NCI-H510A treated with DMSO at 0.1 percent for 48 hours (cell line): Measurements from ENCODE around the gene RAET1G.
"Not testable (repeated sequence)": the region's sequence is repeated elsewhere in the genome, so short reads cannot be mapped to it uniquely, and the experiment has no call there.

ENCODE experiments used
- DNase-seq: peaks from one replicate; lab custom pipeline; 2025; lab: John Stamatoyannopoulos, UW

Gene RAET1G

DNA sequence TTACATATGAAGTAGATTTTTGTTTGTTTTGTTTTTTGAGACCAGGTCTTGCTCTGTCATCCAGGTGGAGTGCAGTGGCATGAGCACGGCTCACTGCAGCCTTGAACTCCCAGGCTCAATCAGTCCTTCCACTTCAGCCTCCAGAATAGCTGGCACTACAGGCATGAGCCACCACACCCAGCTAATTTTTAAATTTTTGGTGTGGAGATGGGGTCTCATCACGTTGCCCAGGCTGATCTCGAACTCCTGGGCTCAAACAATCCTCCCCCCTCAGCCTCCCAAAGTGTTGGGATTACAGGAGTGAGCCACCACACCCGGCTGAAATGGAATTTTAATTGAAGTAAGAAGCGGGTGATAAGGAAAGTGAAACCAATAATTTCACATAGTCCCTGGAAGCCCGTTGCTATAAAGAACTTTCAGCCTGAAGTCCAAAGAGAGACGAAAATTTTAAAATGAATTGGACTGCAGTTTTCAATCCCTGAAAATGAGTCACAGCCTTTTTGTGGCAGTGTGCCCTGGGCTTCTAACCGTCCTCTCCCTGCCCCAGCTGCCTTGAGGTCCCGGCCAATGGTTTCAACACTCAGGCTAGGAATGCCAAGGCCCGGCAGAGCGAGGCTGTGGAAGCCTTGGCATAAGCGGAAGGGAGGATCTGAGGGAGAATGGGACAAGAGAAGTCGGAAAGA is 25.8 kb downstream of the RAET1G start:
- DNase-seq = no peak

DNA sequence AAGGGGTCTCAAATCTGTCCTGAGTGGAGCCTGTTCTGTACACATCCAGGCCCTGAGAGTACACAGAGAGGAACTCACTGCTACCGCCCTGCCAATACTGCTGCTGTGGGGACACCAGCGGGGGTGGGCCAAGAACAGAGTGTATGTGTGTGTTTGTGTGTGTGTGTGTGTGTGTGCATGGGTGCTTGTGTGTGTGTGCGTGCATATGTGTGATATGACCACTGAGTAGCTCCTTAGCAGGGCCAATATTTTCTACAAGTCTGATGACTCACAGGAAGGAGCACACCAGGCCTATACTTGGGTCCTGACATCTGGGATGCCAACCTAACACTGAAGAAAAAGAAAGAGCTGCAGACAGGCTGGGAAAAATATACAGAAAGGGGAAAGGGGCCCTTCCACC is 26.4 kb downstream of the RAET1G start:
- no peak for DNase-seq

DNA sequence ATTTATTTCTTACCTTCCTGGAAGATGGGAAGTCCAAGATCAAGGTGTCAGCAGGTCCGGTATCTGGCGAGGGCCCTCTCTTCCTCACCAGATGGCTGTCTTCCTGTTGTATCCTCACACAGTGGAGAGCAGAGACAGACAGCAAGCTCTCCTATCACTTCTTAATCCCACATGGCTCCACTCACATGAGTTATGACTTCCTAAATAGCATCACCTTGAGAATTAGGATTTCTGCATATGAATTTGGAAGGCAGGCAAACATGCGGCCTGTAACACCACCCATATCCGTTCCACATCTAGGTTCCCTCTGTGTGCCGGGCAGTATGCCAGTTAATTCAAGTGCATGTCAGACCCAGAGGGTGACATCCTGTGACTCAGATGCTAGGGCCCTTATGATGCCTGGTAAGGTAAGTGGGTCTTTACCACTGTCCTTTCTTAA is 27.1 kb downstream of the RAET1G start:
- DNase-seq = peak; percentile 46

DNA sequence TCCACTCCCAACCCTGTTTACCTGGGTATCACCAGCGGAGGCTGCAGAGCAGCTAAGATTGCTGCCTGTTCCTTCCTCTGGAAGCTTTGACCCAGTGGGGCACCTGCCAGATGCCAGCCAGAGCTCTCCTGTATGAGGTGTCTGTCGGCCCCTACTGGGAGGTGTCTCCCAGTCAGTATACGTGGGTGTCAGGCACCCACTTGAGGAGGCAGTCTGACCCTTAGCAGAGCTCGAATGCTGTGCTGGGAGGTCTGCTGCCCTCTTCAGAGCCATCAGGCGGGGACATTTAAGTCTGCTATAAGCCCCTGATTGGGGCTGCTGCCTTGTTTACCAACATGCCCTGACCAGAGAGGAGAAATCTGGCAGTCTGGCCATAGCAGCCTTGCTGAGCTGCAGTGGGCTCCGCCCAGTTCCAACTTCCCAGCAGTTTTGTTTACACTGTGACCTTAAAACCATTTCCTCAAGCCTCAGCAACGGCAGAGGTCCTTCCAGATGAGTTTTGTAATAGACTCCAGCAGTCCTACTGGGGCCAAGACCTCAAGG is 27.8 kb downstream of the RAET1G start:
- peak; percentile 5 for DNase-seq

DNA sequence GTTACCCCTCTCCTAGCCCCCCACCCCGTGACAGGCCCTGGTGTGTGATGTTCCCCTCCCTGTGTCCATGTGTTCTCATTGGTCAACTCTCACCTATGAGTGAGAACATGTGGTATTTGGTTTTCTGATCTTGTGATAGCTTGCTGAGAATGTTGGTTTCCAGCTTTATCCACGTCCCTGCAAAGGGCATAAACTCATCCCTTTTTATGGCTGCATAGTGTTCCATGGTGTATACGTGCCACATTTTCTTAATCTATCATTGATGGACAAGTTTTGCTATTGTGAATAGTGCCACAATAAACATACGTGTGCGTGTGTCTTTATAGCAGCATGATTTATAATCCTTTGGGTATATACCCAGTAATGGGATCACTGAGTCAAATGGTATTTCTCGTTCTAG is 31.1 kb downstream of the RAET1G start:
- DNase-seq = not testable (repeated sequence)

DNA sequence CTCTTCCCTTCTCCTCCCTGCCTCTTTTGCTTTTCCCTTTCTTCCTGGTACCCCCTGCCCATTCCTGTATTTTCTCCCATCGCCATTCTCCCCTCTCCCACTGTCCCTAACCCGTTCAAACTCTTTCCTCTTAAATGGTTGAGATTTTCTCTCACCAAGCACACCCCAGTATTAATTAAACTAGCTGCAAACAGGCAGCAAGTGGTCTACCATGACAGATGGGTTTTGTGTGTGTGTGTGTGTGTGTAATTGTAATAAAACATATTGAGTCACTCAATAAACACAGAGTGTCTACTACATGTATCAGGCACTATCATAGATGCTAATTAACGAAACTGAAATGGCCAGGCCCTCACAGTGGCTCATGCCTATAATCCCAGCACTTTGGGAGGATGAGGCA is 31.7 kb downstream of the RAET1G start:
- DNase-seq = no peak

DNA sequence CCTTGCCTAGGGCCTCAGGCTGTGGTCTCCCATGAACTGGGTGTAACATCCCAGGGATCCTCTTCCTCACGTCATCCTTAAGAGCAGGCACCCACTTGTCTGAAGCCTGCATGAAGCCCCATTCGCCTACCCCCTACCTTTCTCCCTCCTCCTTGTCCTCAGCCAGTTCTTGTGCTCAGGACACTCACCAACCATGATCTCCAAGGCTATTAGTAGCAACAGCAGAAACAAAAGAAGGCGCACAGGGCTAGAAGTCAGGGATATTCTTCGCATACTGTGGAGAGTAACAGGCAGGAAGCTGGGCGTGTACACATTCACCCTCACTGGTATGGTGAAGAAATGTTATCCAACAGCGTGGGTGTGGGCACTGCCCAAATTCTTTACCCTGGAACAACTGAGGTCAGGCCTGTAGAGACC is 32.3 kb downstream of the RAET1G start:
- DNase-seq = no peak

DNA sequence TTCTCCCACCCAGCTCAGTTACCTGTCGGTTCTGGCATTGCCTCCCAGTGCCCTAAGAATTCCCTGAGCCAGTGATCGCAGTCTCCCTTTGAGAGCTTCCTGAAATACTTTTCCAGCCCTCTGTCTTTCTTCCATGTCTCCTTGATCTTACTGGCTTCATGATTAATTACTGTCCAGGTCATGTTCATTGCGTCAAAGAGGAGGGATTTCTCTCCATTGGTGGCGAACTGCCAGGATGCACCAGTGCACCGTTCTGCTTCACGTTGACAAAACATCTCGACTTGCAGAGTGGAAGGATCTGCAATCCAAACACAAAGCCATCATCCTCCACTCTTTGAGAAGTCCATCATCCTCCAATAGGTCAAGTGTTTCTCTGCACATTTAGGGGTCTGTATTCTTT is 33.6 kb downstream of the RAET1G start:
- DNase-seq = no peak

DNA sequence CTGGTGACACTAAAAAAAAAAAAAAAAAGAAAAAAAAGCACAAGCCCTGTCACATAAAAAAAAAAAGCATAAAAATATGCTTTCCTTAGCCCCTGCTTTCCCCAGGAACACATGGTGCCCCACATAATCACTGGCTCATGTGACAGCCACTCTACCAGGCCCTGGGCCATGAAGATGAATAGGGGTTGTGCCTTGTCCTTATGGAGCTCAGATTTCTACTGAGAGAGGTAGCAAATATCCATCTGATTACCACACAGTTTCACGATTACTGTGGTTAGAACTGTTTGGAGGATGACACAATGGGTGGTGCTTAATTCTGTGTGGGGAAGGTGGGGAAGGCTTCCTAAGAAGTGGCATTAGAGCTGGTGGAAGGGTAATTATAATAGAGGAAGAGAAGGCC is 34.3 kb downstream of the RAET1G start:
- DNase-seq = no peak

DNA sequence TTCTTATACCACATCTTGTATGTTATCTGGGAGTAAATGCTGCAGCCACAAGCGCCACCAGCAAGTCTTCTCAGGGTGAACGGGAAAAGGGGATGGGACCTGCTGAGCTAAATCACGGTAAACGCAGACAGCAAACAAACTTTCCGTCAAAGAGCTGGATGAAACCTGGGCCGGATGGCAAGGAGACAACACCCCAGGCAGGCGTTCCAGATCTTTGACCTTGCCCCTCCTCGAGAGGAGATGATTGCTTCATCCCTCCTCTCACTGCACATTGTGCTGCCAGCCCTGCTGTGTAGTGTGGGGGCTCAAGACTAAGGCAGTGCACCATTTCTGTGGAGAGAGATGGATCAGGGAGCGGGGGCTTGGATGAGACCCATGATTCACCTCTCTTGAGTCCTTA is 34.8 kb downstream of the RAET1G start:
- DNase-seq = no peak

DNA sequence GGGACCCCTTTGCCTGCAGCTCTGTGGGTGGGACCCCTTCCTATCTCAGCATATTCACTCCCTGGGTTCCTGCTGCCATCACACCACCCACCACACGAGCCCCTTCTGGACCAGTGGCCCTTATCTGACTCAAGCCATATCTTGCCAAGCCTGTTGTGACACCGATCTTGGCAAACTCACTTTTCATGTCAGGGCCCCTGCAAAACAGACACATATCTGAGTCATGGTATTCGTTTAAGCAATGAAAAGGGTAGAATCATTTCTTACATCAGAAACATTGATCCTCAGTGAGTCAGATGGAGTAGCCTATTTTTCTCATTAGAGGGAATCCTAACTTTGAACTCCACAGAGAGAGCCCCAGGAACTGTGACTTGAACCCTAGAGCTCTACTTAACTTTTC is 35.6 kb downstream of the RAET1G start:
- no peak for DNase-seq

DNA sequence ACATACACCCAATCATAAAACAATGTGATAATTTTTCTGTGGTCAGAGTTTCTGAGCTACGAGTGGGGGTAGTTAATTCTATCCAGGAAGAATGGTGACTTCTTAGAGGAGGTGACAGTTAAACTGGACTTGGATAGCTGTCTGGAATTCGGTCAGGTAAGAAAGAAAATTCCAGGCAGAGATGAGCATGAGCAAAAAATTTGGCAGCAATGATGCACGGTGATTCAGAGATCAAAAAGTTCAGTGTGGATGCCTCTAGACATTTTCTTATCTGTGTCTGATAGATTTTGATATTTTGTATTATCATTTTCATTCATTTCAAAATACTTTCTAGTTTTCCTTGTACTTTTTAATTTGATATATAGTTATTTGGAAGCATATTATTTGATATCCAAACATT is 37.0 kb downstream of the RAET1G start:
- DNase-seq = no peak

DNA sequence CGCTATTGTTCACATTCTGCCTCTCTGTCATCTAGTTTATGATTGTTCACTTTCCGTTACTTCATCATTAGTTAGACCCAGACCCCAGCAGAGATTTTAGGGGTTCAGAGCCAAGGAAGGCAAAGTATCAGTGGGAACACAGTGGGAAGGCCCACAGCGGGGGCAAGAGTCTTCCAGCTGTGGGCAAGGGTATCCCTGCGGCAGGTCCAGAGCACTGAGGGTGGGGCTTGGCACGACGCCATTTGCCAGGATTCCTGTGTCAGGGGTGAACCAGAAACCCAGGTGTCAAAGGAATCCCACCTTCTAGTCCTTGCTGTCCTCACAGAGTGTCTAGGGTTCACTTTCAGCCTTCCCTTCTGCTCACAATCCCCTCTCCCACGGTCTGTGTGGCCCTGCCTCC is 38.3 kb downstream of the RAET1G start:
- no peak for DNase-seq

DNA sequence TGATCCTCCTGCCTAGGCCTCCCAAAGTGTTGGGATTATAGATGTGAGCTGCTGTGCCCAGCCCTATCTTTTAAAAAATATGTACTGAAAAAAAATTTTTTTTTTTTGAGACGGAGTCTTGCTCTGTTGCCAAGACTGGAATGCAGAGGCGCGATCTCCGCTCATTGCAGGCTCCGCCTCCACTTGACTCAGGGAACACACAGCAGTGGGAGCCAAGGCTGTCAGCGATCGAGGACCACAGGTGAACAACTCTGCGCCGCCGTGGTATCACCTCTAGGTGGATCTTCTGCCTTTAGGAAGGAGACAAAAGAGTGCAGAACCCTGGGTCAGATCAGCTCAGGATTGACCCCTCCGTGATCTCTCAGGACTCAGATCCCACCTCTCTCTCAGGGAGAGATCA is 38.7 kb downstream of the RAET1G start:
- DNase-seq = peak; percentile 67

DNA sequence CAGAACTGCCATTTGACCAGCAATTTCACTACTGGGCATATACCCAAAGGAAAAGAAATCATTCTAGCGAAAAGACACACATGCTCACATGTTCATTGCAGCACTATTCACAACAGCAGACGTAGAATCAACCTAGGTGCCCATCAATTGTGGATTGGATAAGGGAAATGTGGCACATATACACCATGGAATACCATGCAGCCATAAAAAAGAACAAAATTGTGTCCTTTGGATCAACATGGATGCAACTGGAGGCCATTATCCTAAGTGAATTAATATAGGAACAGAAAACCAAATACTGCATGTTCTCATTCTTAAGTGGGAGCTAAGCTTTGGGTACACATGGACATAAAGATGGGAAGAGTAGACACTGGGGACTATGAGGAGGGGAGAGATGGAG is 41.1 kb downstream of the RAET1G start:
- no peak for DNase-seq

DNA sequence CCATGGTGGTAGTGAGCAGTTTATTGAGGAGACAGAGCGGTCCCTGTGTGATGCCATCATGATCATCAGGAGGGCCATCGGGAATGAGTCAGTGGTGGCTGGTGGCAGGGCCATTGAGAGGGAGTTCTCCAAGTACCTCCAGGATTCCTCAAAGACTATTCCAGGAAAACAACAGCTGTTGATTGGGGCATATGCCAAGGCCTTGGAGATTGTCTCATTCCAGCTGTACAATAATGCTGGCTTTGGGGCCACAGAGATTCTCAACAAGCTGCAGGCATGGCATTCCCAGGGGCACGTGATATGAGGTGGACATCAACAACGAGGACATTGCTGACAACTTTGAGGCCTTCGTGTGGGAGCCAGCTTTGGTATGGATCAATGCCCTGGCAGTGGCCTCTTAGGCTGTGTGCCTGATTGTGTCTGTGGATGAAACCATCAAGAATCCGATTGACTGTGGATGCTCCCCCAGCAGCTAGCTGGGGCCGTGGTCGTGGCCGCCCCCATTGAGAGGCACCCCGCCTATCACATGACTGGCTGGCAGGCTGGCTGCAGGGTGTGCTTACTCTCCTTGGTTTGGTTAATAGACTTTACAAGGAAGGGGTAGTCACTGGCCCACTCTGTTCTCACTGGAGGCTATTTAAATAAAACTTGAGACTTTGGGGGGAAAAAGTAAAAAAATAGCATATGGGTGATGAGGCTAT is 41.7 kb downstream of the RAET1G start:
- no peak for DNase-seq

DNA sequence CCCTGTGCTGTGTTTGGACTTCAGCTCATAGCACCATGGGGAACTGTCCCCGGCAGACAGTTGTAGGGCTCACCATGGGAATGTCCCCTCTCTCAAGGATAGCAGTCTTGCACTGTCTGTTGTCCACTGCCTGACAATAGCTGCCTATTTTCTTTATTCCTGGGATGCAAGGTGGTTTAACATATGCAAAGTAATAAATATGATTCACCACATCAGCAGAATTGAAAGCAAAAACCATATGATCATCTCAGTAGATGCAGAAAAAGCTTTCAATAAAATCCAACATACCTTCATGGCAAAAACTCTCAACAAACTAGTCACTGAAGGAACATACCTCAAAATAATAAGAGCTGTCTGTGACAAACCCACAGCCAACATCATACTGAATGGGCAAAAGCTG is 45.3 kb downstream of the RAET1G start:
- DNase-seq = no peak

DNA sequence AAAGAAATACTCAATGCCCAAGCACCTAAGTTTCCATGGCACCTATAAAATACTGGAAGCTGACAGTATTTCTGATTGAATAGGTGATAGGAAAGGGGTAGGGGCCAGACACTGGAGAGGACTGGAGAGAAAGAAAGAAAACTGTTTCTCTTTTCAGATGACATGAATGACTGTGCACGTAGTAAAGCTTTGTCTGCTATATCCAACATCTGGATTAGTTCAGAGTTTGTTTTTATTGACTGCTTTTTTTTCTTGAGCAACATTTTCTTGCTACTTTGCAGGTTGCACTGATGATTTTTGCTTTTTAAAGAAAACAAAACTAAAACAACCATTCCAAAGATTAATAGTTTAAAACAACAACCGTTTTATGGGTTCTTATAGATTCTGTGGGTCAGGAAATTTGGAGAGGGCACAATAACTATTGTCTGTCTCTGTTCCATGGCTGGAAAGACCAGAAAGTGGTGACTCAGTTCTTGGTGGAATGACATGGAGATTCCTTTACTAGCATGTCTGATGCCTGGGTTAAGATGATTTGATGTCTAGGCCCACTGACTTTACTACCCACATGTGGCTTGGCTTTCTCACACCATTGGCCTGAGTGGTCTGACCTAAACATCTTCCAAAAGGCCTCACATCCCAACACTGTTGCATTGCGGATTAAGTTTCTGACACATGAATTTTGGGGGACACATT is 46.5 kb downstream of the RAET1G start:
- no peak for DNase-seq

DNA sequence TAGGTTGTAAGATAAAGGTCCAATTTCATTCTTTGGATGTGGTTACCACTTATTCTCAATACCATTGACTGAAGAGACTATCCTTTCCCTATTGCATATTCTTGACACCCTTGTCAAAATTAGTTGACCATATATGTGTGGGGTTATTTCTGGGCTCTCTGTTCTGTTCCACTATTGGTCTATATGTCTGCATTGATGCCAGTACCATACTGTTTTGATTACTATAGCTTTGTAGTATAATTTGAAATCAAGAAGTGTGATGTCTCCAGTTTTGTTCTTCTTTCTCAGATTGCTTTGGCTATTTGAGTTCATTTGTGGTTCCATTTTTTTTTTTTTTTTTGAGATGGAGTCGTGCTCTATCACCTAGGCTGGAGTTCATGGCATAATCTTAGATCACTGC is 50.7 kb downstream of the RAET1G start:
- DNase-seq = no peak

DNA sequence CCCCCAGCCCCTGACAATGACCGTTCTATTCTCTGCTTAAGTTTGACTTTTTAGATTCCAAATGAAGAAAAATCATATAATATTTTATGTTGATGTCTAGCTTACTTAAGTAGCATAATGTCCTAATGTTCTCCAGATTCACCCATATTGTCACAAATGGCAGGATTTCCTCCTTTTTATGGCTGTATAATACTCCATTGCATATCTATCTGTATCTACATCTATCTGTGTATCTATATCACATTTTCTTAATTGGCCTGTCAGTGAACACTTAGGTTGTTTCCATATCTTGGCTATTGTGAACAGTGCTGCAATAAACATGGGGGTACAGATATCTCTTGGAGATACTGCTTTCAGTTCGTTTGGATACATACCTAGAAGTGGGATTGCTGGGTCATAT is 51.7 kb downstream of the RAET1G start:
- DNase-seq = no peak

DNA sequence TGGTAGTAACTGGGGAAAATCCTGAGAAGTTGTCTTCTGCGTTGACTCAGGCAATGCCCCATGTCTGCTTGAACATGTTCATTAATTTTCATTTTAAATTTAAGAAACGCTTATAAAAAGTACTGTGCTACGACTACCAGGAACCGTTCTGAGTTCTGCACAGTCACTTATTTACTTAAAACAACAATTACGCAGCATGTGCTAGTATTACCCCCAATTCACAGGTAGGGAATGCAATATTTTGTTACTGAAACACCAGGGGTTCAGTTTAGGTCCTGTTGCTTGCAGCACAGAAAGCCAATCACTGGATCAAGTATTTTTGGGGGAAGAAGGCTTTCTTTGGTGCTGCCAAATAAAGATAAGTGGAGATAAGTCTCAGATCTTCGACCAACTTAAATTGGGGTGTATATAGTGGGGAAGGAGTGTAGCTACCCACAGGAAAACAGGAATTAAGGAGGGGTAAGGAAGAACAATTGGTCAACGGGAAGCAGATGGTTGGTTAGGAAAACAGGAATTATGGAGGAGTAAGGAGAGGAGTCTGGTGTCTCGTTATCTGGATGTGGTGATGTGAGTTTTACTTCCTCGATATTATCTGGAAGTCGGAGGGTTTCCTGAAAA is 53.5 kb downstream of the RAET1G start:
- no peak for DNase-seq

DNA sequence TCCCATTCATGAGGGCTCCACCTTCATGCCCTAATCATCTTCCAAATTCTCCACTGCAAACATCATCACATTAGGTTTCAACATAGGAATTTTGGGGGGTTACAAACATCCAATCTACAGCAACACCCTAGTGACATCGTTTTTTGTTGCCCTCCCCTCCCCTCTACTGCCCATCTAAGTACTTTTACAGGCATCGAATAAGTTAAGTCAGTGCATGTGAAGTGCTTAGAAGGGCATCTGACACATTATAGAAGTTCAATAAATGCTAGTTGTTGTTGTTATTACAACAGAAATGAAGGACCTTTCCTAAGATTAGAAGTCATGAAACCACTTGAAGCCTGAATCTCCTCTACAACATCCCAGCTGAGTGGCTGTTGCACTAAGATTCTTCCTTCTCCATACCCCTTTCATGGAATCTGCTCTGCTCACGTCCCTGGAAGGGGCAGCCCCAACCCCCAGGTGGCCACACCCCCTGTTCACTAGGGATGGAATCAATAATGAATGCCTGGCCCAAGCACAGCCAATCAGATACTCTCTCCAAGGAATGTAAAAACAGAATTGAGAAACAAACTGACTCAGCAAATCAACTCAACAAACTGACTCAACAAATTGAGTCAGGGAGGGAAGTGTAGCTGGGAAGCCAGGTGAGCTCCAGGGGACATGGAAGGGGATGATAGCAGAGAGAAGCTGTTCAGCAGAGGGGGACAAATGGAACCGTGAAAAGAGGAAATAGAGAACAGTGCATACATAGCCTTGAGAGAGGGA is 54.9 kb downstream of the RAET1G start:
- peak; percentile 8 for DNase-seq
